Raji (cell line): ENCODE data around the gene IL1RAP.

Experiments used
- POLR2A ChIP-seq: IDR thresholded peaks from 2 replicates; pipeline ENCODE4 v1.6.1; 2011; ENCODE audit warnings: low read depth, low read length, control low read depth; ENCODE audit not compliant: insufficient read depth

Gene IL1RAP

DNA sequence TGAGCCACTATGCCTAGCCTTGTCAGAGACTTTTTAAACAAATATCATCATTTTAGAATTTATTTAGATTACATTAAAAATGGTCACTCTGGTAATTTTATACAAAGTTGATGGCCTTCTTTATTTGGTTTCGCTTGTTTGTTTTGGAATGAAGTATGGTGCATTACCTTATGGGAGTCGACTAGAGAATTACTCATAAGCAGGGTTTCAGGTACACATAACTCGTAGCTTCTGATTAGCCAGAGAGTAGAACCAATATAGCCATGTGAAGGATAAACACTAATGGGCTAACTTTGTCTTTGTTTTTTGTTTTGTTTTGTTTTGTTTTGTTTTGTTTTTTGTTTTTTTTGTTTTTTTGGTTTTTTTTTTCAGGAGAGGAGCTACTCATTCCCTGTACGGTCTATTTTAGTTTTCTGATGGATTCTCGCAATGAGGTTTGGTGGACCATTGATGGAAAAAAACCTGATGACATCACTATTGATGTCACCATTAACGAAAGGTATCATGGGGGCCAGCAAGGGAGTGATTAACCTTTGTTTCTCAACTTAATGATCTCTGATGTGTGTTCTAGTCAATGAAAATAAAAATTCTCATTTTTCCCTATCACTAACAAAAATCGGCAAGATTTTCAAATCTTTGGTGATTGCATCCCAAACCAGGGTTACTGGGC lies 113.2 kb downstream of the IL1RAP start:
- no peak for TF ChIP-seq POLR2A

DNA sequence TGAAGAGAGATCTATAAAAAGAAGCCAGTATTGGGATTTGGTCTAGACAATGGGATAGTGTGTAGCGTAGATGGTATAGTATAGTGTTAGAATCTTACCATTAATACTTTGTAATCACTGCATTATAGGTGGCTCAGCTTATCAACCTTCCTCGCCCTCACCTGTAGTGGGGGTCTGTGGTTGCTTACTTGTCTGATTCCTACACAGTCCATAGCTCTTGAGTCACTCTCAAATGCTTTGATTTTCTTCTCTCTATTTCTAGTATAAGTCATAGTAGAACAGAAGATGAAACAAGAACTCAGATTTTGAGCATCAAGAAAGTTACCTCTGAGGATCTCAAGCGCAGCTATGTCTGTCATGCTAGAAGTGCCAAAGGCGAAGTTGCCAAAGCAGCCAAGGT lies 115.2 kb downstream of the IL1RAP start:
- no peak for TF ChIP-seq POLR2A

DNA sequence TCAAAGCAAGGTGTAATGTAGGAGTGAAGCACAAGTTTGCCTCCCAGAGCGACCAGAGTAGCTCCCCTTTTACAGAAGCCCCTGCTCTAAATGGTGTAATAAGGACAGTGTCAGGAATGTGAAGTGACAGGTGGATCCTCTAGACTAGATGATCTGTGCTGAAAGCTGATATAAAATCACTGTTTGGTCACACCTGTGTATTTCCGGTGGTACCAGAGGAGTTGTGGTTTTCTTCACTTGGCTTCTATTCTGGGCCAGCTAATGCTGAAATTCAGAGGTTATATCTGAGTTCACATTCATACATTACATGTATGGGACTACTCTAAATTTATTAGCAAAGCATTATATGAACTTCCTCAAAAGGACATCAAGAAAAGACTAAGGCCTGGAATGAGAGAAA lies 117.4 kb downstream of the IL1RAP start:
- no peak for TF ChIP-seq POLR2A

DNA sequence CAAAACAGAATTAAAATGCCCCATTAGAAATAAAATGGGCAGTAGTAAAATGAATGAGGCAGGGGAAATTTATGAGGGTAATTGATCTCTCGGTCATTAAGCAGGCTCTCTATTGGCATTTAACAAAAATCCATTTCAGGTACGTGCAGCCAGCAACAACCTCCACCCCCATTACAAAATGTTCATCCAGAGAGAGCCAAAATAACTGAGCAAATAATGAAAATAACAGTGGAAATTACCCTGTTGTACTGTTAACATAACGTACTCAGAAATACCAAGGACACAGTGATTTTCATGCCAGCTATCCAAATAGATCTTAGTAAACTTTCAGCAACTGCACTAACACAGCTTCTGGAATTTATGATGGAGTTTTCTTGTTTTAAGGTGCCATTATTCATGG lies 127.7 kb downstream of the IL1RAP start:
- TF ChIP-seq POLR2A = no peak

DNA sequence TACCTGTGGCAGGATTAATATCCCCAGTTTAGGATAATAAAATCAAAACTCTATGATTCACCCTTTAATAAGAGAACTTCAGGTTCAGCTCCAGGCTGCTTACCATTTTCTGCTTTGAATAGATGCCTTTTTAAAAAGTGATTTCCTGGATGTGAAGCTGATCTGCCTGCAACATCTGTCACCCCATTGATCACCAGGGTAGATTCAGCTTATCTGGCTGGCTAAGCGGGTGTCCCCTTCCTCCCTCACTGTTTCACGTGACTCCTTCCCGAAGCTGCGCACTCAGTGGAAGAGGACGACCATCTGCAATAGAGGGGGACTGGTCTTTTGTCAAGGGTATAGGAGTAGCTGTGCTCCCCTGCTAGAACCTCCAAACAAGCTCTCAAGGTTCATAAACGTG lies 128.1 kb downstream of the IL1RAP start:
- no peak for TF ChIP-seq POLR2A

DNA sequence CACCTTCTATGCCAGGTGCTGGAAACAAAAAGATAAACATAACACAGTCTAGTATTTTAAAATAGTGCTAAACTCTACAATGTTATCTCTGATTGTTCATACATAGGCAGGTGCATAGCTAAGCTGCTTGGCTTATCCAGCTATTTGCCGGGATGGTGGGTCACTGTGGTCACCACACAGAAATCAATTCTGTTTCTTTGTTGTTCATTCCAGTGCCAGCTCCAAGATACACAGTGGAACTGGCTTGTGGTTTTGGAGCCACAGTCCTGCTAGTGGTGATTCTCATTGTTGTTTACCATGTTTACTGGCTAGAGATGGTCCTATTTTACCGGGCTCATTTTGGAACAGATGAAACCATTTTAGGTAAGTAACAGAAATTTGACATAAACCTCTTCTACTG lies 130.2 kb downstream of the IL1RAP start:
- no peak for TF ChIP-seq POLR2A

DNA sequence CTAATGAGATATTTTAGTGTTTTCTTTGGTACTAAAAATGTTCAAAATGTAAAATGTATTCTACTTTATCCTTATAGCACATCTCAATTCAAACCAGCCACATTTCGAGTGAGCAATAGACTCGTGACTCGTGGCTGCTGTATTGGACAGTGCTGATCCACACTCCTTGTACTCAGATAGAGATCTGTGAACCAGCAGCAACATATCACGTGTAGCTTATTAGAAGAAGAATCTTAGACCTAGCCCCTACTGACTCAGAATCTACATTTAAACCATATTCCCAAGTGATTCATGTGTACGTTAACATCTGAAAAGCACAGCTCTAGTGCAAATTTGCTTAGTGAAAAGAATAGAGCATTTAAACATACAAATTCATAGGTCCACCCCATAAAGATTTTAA lies 130.9 kb downstream of the IL1RAP start:
- TF ChIP-seq POLR2A = no peak

DNA sequence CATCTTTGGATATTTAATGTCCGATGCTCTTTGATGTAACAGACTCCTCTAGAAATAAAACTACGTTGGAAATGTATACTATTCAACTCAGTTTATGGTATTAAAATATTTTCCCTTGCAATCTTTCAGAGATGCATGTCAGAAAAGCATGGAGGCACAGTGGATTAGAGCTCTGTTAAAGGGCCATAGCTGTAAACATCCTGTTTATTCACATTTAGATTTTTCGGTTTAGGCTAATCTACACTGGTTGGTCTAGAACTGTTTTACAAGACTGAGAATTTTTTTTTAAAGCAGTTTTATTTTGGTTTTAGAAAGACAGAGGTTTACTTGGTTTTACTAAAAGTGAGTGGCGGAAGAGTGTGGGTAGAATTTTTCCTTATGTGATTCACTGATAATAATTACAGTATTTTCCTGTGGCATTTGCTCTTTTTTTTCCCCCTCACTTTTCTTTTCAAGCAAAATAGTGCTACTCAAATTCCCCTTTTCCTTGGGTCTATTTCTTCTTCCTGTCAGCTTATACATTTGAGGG lies 132.1 kb downstream of the IL1RAP start:
- TF ChIP-seq POLR2A = no peak

DNA sequence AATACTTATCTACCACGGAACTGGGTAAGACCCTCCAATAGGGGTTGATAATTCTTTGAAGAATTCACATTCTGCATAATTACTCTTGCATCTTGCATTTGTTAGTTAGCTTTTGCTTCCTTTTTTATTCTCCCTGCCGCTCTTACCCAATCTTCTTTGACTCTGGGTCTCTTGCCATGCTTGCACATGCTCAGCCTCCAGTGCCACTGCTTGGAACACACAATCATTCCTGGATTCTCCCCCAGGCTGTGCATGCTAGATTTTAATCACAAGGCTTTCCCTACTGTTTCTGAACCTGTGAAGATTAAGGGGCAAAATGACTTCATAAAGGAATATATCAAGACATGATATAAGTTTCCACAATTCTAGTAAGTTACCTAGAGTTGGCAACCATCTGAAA lies 133.1 kb downstream of the IL1RAP start:
- no peak for TF ChIP-seq POLR2A

DNA sequence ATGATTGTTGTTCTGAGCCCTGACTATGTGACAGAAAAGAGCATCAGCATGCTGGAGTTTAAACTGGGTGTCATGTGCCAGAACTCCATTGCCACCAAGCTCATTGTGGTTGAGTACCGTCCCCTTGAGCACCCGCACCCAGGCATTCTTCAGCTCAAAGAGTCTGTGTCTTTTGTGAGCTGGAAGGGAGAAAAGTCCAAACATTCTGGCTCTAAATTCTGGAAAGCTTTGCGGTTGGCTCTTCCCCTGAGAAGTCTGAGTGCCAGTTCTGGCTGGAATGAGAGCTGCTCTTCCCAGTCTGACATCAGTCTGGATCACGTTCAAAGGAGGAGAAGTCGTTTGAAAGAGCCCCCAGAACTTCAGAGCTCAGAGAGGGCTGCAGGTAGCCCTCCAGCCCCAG lies 142.0 kb downstream of the IL1RAP start:
- no peak for TF ChIP-seq POLR2A

DNA sequence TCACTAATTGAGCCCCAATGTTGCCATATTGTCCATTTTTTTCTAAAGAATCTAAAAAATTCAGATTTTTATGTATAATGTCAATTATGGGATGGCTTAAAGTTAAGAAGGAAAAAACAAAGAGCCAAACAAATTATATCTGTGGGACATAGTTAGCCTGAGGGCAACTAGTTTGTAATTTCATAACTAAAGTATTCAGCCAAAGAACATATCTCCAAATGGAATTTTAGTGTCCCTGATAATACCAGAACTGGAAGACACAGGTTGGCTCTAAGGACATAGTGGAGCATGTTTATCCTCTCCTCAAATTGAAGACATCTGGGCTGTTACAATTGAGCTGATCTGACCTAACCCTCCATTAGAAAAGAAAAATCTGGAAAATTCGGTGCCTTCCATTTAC lies 144.2 kb downstream of the IL1RAP start:
- TF ChIP-seq POLR2A = no peak

DNA sequence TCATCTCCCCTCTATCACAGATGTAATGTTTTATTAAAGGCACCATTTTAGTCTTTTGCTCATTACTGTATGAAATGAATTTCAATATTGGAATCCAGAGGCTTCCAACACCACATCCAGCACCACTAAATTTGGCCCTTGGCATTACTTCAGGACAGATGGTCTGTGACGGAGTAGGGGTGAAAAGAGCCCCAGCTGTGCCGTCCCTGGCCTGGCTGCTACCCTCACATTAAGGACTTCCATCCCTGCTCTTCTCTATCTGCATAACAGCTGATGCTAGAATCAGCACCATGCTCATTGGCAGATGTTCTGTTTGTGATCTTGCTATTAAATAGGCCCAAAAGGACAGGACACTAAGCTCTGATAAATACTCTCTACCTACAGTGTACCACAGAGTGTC lies 152.9 kb downstream of the IL1RAP start:
- TF ChIP-seq POLR2A = no peak

DNA sequence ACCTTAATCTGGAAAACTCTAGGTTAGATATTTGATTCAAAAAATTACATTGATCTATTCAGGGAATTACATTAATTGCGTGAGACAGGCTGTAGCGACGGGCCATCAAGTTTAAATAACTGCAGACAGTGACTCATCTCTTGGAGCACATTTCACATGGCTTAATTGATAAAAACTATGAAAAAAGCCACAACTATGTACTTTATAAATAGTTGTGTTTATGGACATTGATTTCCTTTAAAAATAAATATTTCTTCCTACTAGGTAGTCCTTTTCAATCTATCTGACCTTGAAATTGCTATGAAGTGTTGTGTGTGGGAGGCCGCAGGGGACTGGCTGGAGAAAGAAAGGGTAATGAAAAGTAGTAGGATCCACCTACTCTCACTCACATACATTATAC lies 157.8 kb downstream of the IL1RAP start:
- no peak for TF ChIP-seq POLR2A

DNA sequence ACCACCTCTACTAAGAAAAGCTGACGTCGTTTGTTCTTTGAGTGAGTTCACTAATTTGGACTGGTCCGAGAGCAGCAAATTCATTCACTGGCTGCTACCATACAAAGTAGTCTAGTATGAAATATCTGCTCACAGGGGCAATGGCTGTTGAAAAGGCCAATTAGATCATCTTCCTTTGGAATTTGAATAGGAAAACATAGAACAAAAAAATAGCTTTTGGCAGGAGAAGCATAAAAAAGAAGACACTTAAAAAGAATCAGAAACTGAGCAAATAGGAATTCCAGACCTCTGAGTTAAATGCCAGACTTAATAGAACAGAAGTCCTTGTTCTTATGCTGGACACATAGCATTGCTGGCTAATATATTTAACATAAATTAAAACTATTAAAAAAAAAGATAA lies 159.3 kb downstream of the IL1RAP start:
- no peak for TF ChIP-seq POLR2A

DNA sequence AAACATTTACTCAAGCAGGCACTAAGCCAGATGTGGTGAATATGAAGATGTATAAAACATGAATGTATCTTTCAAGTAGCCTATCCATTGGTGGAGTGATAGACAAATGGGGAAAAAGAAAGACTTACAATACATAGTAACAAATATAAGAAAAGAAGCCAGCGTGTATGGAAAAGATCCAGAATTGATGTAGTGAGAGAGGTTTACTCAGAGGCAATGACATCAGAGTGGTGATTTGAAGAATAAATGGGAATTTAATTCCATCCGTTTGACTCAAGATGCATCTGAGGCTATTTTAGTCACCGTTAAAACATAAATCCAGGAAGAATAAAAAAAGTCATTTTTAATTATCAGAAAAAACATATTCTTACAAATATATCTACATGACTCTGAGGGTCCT lies 162.6 kb downstream of the IL1RAP start:
- TF ChIP-seq POLR2A = no peak

DNA sequence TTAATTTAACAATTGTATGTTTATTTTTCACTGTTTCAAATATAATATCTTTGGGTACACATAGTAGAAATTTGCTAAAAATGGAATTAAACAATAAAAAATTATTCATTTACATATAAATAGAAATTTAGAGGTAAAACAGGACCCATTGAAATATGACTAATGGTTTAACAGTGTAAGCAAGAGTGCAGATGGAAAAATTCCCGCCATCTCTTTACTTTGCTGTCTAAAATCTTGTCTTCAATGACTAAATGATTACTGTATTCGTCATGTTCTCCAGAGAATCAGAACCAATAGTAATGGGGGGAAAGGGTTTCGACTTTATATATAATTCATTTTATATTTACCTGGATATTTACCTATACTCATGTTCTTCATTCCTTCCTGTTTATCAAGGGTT lies 163.1 kb downstream of the IL1RAP start:
- no peak for TF ChIP-seq POLR2A

DNA sequence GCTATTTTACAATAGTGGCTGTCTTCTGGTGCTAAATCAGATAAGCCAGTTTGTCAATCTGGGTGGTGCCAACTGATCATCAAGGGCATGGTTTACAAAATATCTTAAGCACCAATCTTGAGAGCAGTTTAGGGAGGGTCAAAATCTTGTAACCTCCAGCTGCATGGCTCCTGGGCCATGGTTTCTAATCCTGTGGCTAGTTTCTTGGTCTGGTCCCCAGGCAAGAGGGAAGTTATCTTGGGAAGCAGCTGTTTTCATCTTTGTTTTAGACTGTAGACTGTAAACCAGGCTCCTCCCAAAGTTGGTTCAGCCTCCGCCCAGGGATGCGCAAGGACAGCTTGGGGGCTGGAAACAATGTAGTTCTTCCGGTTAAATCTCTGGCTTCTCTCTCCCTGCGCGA lies 166.8 kb downstream of the IL1RAP start:
- TF ChIP-seq POLR2A = no peak
